ENCODE measurements around the gene SLC7A10.

SLC7A10 gene

DNA sequence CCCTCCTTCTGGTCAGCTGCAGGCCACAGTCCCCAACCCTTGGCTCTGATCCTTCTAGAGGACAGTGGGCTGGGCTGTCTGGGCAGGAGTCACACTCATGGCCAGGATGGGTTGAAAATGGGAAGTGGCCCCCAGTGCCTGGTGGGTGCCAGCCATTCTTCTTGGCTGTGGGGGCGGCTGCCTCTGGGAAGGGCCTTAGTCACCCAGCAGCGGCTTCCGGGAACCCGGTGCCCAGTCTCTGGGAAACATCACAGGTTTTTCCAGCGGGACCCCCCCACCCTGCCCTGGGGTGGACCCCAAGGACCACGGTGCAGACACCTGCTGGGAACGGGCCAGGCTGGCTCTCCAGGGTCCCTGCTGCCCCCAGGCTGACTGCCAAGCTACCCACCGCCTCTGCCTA, 27.3 kb upstream of the SLC7A10 start:
- DNase-seq = no peak

DNA sequence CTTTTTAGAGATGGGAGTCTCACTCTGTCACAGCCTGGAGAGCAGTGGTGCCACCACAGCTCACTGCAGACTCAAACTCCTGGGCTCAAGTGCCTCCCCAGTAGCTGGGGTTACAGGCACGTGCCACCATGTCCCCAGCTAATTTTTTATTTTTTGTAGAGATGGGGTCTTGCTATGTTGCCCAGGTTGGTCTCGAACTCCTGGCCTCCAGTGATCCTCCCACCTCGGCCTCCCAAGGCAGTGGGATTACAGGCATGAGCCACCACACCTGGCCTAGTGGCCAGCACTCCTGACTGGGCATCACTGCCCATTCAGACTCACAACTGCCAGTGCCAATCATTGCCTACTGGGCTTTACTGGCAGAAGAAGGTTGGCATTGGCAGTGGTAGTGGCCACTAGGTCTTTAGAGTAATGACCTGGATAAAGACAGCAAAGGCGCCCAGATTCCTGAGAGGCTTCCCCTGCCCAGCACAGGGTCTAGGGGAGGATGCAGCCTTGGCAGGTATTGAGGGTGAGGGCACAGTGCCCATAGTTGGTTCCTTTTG, 26.8 kb upstream of the SLC7A10 start:
- no peak for DNase-seq

DNA sequence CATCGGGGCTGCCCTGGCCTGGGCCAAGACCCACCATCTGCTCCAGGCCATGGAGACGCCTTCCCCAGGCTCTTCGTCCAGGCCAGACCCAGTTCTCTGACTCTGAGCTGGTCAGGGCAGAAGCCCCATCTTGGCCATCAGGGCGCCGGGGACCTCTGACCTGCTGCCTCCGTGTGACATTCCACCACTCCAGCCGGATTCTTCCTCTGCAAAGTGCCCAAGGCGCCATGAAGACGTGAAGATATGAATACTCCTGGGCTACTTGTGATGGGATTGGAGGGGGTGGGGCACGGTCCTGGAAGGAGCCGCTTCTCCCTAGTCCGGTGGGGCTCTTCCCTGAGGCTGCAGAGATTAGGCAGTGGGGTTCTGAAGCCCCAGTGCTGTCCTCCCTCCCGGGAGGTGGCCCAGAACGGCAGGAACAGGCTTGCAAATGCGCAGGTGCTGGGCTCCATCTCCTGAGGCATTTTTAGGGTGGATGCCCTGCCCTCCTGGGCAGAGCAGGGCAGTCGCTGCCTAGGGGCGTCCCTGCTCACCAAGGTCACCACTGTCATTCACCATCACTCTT, 26.0 kb upstream of the SLC7A10 start:
- DNase-seq = no peak

DNA sequence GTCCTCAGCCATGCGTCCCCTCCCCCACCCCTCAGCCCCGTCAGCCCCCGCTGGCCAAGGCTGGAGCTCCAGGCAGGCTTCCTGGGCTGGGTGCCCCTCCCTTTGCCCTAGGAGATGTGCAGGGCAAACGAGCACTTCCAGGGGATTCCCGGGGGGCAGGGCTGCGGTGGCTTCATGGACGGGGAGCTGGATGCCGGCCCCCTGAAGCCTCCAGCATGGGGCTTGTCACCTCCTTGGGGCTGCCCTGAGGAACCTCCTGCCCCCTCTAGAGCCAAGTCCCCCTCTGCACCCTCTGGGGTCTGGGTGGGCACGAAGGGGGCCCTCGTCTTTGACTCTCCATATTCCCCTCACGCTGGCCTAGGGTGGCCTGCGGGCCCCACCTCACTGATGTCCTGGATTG, 25.4 kb upstream of the SLC7A10 start:
- no peak for DNase-seq

DNA sequence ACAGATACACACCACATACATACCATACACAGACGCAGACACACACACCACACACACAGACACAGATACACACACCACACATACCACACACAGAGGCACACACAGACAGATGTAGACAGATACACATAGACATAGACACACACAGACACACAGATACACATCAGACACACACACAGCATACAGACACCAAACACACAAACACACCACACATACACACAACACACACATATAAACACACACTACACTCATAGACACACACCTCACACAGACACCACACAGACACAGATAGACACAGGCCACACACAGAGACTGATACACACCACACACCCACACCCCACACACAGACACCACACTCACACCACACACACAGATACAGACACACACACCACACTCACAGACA, 24.9 kb upstream of the SLC7A10 start:
- DNase-seq = no peak

DNA sequence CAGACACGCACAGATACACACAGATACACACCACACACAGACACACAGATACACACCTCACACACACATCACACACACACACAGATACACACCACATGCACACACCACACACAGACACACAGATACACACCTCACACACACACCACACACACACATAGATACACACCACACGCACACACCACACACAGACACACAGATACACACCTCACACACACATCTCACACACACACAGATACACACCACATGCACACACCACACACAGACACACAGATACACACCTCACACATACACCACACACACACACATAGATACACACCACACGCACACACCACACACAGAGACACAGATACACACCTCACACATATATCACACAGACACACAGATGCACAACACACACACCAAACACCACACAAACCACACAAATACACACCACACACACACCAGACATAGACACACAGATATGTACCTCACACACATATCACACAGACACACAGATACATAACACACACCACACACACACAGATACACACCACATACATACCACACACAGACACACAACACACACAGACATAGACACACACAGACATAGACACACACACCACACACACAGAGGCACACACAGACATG, 24.2 kb upstream of the SLC7A10 start:
- no peak for DNase-seq

DNA sequence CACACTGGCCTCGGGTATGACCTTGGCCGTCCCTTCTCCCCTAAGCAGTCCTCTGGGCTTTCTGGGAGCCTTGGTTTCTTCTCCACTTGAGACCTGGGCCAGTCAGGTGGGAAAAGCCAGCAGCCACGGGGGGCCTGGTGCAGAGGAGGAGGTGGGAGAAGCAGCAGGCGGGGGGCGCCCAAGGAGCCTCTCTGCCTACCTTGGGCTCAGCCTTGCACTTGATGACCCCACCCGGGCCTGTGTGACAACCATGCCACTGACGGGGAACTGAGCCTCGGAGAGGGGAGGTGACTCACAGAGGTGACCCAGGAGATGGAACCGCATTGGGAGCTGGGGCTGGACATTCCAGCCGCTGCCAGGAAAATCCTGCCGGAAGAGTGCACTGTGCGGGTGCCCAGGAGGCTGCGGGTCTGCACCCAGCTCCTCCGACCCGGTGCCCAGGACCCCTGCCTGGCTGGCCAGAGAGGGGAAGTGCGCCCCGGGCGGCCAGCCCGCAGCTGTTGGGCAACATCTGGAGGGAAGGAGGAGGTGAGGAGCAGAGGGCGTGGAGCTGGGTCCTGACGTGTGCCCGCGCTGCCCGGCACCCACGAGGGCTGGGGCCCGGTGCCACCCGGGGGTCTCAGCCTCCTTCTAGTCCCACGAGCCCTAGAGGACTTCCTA, 23.4 kb upstream of the SLC7A10 start:
- no peak for DNase-seq

DNA sequence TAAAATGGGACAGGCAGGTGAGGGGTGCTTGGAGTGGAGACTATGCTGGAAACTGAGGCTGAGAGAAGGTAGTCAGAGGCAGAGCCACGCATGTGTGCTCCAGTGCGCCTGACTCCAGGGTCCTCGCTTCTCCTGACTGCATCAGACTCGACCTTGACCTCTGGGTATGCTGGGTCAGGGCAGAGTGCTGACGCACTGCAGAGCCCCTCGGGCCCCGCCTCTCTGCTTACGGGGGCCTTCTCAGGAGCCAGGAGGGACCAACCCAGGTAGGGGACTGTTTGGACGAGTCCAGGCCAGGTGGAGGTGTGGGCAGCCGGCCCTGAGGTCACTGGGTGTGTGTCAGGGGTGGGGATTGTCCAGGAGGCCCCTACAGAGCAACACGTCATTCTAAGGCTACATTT, 22.9 kb upstream of the SLC7A10 start:
- DNase-seq = no peak

DNA sequence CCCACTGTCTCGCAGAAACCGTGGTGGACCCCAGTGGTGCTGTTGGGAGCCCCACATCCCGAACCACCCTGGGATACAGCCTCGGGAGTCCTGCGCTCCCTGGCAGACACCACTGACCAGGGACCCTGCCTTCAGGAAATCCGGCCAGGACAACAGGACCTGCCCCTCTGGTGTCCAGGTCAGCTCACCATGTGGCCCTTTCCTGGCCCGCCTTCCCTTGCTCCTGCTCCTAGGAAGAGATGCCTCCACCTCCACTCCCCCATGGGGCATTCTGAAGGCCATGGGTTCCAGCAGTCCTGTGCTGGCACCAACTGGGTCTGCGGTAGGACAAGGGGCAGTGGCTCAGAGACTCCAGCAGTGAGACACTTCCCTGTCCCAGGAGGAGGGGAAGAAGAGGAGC, 22.5 kb upstream of the SLC7A10 start:
- DNase-seq = no peak

DNA sequence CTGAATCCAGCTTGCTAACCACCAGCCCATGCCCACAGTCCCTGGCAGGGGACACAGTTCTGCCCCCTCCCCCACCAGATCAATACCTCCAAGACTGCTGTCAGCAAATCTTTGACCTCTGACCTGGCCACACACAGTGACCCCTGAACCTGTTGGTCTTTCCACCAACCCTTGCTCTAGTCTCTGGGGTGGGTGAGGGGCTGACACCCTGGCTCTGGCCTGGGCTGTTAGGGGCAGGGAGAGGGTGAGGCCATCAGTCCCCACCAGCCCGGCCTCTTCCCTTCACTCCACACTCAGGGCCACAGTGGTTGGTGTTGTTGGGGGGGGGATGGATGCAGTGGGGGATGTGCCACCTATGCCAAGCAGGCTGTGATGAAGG, 21.8 kb upstream of the SLC7A10 start:
- DNase-seq = no peak

DNA sequence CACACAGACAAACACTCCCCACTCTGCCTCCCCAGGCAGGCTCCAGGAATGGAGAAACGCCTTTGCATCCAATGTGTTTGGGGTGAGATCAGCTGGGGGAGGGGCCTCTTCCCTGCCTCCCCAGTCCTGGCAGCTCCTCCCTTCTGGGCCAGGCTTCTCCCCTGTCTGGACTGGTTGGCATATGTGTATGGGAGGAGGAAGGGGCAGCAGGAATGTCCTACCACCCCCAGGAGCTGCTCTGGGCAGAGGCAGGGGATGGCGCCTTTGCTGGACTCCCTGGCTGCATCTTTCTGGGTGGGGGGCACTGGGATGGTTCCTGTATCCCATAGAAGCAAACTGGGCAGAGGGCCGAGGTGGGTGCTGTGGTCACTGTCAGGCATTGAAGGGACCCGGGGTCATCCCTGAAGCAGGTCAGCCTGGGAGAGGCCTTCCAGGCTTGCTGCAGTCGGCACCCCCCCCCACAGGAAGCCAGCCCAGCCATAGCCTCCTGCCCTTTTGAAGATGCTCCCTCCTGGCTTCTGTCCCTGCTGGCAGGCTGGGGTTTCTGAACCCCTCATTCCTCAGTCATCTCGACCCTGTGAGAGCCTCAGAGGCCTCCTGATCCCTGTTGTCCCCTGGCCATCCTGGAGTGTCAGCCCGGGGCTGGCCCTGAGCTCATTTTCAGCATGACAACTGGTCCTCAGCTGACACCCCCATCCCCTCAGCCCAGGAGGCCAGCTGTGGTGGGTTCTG, 21.2 kb upstream of the SLC7A10 start:
- DNase-seq = no peak

DNA sequence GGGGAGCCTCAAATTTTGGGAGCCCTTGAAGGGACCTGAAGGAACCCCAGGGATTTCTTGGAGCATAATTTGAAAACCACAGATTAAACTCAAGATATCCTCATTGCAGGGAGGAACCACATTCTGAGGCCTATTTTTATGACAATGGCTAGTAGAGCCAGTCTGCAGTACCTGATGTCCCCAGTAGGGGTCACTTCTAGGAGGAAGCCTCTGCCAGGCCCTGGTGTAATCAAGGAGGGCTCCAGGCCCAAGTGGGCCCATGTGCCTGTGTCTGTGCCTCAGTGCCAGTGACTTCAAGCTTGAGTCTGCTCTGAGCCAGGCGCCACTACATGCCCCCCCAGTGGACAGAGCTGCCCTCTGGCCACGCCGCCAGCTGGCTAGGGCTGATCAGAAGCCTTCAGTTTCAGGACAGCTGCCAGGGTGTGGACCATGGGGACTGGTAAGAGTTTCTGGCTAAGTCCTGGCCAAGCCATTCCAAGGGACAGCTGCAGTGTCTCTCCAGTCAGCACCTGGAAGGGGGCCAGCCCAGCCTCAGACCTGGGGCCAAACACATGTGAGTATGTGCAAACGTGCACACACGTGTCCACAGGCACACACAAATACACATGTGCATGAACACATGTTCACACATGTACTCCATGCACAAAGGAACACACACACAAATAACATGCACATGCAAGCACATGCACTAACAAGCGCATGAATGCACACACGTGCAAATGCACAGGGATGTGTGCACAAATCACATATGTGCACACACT, 20.5 kb upstream of the SLC7A10 start:
- no peak for DNase-seq

DNA sequence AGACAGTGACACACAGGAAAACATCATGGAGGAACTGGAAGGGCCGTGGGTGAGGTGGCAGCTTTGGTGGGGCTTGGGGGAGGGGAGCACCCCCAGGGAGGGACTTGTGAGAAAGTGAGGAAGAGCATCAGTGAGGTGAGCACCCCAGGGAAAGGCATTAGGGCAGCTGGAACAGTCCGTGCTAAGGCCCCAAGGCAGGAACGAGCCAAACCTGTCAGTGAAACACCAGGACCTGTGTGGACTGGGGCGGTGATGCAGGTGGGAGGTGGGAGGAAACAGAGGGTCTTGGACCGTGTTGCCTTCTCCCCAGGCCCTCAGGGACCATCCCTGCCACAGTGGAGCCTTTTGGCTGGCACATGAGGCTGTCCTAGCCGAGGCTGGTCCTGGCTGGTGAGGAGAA, 17.3 kb upstream of the SLC7A10 start:
- DNase-seq = no peak

DNA sequence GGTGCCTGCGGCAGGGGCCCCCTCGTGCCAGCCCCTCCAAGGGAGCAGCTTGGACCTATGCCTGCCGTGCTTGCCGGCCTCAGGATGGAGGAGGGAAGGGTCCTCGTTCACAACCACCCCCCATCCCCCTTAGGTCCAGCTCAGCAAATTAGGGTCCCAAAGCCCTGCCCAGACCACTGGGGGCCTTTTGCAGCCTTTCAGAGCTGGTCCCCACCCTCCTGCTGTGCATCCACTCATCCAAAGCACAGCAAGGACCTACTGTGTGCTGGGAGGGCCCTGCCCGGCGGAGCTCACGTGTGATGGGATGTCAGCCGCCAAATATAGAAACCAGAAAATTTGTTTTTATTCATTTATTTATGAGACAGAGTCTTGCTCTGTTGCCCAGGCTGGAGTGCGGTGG, 16.5 kb upstream of the SLC7A10 start:
- no peak for DNase-seq

DNA sequence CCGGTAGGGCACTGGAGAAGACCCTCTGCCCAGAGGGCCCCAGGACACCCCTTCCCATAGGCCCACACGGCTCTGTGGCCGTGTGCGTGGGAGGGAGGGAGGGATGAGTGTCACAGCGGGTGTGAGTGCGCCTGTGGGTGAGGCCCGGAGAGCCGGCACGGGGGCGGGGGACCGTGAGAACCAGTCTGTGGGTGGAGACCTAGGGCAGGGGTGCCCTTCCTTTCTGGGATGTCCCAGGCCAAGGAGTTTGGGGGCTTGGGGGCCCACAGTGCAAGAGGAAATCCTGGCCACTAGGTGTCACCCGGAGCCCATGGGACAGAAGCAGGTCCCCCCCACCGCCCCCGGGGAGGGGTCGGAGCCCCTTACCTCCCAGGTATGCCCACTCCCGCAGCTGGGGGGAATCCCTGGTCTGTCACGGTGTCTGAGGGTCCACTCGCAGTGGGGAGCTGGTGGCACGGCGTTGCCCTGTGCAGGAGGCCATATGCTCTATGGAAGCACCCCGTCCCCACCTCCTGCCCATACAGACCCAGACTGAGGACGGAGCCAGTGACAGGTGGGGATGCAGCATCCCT, 16.0 kb upstream of the SLC7A10 start:
- DNase-seq = no peak

DNA sequence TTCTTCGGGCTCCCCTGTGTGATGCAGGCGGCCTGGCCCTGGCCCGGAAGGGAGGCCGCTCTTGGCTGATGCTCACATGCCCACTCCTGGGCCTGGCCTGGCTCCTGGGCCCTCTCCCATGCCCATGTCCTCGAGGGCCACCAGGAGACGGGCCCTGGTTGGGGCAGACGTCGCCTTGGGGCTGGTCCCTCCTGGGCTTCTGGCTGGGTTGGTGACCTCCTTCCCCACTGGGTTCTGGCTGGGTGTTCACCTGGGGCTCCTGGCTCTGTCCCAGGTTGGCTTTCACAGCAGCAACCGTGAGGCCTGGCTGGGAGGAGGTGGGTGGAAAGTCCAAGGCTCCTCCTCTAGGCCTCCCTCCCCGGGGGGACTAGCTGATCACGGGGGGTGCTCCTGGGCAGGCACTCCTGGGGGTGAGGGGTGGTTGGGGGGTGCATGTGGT, 15.5 kb upstream of the SLC7A10 start:
- DNase-seq = no peak

DNA sequence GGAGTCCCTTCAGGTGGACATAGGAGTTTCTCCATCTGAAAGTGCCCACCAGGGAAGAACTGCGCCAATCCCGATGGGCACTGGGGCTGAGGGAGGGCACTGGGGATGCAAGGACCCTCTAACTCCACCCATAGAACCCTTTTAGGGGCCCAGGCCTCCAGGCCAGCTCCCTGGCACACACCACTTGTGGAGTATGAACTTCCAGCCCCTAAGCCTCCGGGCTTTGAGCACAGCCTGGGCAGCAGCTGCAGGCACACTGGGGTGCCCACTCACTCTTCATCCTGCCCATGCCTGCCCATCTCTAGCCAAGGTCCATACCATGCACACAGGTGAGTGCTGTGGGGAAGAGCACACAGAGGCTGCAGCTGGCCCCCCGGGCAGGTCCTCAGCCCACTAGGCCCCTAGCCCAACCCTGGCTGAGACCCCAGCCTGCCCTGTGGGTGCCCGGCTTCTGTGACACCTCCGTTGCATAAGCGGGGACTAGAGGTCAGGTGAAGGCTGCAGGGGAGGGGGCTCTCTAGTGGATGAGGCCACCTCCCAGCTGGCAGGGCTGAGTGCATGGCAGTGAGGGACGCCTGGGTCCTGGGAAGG, 14.6 kb upstream of the SLC7A10 start:
- no peak for DNase-seq

DNA sequence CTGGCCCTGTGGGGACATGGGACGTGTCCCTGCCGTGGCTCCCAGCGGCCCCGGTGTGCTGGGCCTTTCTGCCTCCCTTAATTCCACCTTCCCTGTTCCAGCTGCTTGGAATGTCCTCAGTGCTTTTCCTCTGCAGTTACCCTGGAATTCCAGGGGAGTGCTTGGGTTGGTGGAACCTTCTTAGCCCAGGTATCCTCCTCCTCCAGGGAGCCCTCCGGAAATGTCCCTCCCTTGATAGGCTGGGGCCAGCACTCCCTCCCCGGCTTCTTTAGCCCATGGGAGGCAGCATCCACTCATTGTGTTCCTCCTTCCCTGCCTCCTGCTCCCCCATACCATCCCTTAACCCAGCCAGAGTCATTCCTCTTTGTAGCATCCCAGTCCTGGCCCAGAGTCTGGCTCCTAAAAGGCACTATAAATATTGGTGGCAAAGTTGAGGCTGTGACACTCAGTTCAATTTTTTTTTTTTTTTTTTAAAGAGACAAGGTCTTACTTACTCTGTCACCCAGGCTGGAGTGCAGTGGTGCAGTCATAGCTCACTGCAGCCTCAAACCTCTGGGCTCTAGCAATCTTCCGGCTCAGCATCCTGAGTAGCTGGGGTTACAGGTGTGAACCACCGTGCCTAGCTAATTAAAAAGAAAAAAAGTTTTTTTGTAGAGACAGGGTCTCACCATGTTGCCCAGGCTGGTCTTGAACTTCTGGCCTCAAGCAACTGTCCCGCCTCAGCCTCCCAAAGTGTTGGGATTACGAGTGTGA, 13.7 kb upstream of the SLC7A10 start:
- no peak for DNase-seq

DNA sequence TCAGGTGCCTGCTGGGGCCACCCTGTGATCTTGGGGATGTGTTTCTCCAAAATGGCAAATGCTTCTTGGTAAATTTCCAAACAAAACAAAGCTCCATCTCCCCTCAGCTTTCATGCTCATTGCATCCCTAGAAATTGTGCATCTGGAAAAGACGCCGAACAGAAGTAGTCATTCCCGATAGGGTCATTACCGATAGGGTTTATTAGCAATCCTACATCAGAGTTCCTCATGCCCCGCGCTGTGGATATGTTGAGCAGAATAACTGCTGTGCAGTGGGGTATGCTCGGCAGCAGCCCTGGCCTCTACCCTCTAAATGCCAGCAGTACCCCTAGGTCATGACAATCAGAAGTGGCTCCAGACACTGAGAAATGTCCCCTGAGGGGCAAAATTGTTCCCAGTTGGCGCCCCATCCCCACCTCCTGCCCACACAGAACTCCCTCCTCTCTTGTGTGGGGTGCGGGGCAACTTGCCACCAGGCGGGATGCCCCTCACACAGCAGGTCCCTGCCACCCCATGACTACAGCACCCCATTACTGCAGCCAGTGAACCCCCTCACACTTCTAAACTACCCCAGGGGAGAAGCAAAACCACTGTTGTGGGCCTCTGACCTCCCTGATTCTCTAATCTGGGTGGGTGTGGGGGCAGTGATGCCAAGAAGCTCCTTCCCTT, 13.0 kb upstream of the SLC7A10 start:
- DNase-seq = no peak

DNA sequence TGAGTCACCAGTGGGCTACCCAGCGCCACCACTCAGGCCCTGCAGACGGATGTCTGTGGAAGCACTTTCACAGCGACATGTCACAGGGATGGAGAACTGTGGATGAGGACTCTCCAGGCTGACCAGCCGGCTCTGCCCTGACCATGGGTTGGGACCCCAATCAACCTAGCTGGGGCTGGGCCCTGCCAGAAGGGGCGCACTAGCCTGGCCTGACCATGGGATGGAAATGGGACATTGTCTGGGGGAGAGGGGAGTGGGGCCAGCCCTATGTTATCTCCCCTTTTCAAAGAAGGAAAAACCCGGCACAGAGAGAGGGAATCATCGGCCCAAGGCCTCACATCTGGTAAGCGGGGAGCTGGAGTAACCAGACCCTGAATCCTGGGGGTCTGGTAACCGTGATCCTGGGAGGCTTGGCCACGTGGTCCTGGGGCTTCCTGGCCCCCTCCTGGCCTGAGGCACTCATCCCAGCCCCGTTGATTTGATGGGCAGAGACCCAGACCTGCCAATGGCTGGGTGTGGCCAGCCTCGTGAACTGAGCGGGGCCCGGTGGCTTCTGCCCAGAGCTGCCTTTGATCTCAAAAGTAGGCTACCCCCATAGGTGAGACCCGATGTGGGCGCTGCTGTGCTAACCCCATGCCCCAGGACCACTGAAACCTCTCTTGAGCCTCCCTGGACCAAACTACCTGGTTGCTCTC, 11.2 kb upstream of the SLC7A10 start:
- DNase-seq = no peak

Data from activated effector memory CD4-positive, alpha-beta T cell treated with anti-CD3 and anti-CD28 coated beads, Interleukin-2, amount 50 U/mL, for 16 hours (primary cell).